ENCODE measurements around the gene GNGT1. TPM values are rescaled to one million over a fixed set of nuclear protein-coding genes. Genes with fewer than 3 reads are reported as not detected.

The GNGT1 gene
- total RNA-seq, 4 donors from 2014 or later, result not detected

- 40 to 68% methylated on average over 1 of the region's 1 CpG for WGBS, 2 donors
- Histone ChIP-seq H3K9me3 (no peaks in the 10 kb centered on the region), H3K4me1 (no peaks in the 10 kb centered on the region), H3K36me3 (no peaks in the 10 kb centered on the region), H3K4me3 (no peak overlapping the region), H3K27ac (no peak overlapping the region), H3K27me3 (no peaks in the 10 kb centered on the region)
- no peak for DNase-seq
- intact Hi-C loops (cut with DNase I), result no loop called here
- TF ChIP-seq POLR2A (IDR thresholded peaks at IDR 0.05) (no peak), CTCF (IDR thresholded peaks at IDR 0.05) (no peak)
These were observed 43.1 kb downstream of the GNGT1 start for GRCh38 chr7:93949423-93949822.

GRCh38 chr7:93955304-93955703 is 48.9 kb downstream of the GNGT1 start:
- H3K27me3 ChIP-seq, result no peaks in the 10 kb centered on the region
- no peaks in the 10 kb centered on the region for H3K36me3 ChIP-seq
- H3K9me3 ChIP-seq, result no peaks in the 10 kb centered on the region
- H3K27ac ChIP-seq, result no peak overlapping the region
- H3K4me1 ChIP-seq, result no peaks in the 10 kb centered on the region
- 68 to 83% methylated on average over 2 of the region's 2 CpGs for WGBS, 2 donors
- intact Hi-C loops (cut with DNase I), result no loop called here
- no peak for DNase-seq
- H3K4me3 ChIP-seq, result no peak overlapping the region
- TF ChIP-seq CTCF (IDR thresholded peaks at IDR 0.05), result no peak
- TF ChIP-seq POLR2A (IDR thresholded peaks at IDR 0.05), result no peak

GRCh38 chr7:93957767-93958166 is 51.4 kb downstream of the GNGT1 start:
- Histone ChIP-seq H3K9me3 (no peaks in the 10 kb centered on the region), H3K4me1 (no peaks in the 10 kb centered on the region), H3K36me3 (no peaks in the 10 kb centered on the region), H3K27ac (no peak overlapping the region), H3K4me3 (no peak overlapping the region), H3K27me3 (no peaks in the 10 kb centered on the region)
- intact Hi-C loops (cut with DNase I), result no loop called here
- TF ChIP-seq CTCF (IDR thresholded peaks at IDR 0.05), result no peak
- no peak for TF ChIP-seq POLR2A (IDR thresholded peaks at IDR 0.05)
- no peak for DNase-seq
- 87% methylated on average over 1 of the region's 1 CpG for whole genome bisulfite sequencing, 2 donors

- TF ChIP-seq POLR2A (IDR thresholded peaks at IDR 0.05) (no peak), CTCF (IDR thresholded peaks at IDR 0.05) (no peak)
- no peak for DNase-seq
- intact Hi-C loops (cut with DNase I), result no loop called here
- Histone ChIP-seq H3K36me3 (no peaks in the 10 kb centered on the region), H3K4me1 (no peaks in the 10 kb centered on the region), H3K27ac (no peak overlapping the region), H3K27me3 (no peaks in the 10 kb centered on the region), H3K4me3 (no peak overlapping the region), H3K9me3 (no peaks in the 10 kb centered on the region)
- WGBS, 2 donors, result 65 to 89% methylated on average over 3 of the region's 3 CpGs
These were observed 51.8 kb downstream of the GNGT1 start for GRCh38 chr7:93958216-93958615.

- H3K27ac ChIP-seq, result no peak overlapping the region
- no peaks in the 10 kb centered on the region for H3K36me3 ChIP-seq
- no peaks in the 10 kb centered on the region for H3K4me1 ChIP-seq
- H3K27me3 ChIP-seq, result no peaks in the 10 kb centered on the region
- intact Hi-C loops (cut with DNase I), result no loop called here
- WGBS, 2 donors, result 68 to 74% methylated on average over 3 of the region's 3 CpGs
- TF ChIP-seq CTCF (IDR thresholded peaks at IDR 0.05), result no peak
- no peak for TF ChIP-seq POLR2A (IDR thresholded peaks at IDR 0.05)
- H3K9me3 ChIP-seq, result no peaks in the 10 kb centered on the region
- no peak overlapping the region for H3K4me3 ChIP-seq
- DNase-seq, result no peak
These were observed 52.3 kb downstream of the GNGT1 start for GRCh38 chr7:93958651-93959050.

Small RNAs within 50 kb of the gene (small RNA-seq; reads per million reads assigned to genes)
- gene AC002076.2, result 0 reads per million in 4 donors

Other genes starting within 250 kb of the GNGT1 start
- 1 to 10 TPM in 1 of 4 donors, under 1 TPM in 2, not detected in 1; 0.67 to 1.9 (median 0.95) TPM for gene TFPI2, start 15.8 kb upstream of the GNGT1 start, total RNA-seq
- 10 to 100 TPM in 1 of 4 donors, 1 to 10 TPM in 2, under 1 TPM in 1; 0.61 to 13.9 (median 4.1) TPM for gene GNG11, start 15.2 kb downstream of the GNGT1 start, total RNA-seq
- 10 to 100 TPM in 3 of 4 donors, 1 to 10 TPM in 1; 9.0 to 17.7 (median 15.7) TPM for gene BET1, start 97.8 kb downstream of the GNGT1 start, total RNA-seq